Stimulated activated CD4-positive, alpha-beta T cell treated with anti-CD3 and anti-CD28 coated beads, Interleukin-12 subunit alpha, Interleukin-12 subunit beta, amount 100 ng/mL, for 4 hours (primary cell): ENCODE results near the gene DCUN1D2.

Experiments used
- DNase-seq: peaks from one replicate; pipeline ENCODE4 v3.0.0-alpha.2; 2020

DCUN1D2 gene

GRCh38 chr13:113518076-113518803 lies 27.7 kb upstream of the DCUN1D2 start:
- no peak for DNase-seq

DNA sequence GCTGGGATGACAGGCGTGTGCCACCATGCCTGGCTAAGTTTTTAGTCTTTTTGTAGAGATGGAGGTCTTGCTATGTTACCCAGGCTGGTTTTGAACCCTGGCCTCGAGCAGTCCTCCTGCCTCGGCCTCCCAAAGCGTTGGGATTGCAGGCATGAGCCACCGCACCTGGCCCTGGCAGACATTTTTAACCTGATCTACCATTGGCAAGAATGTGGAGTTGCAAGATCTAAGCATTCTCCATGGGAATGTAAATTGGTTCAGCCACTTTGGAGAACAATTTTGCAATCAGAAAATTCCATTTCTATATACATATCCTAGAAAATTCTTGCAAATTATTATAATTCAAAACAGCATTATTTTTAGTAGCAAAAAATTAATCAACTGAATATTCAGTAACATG lies 24.3 kb upstream of the DCUN1D2 start:
- no peak for DNase-seq

- no peak for DNase-seq
Measured at GRCh38 chr13:113513761-113514160, 23.2 kb upstream of the DCUN1D2 start.

GRCh38 chr13:113511361-113511760 lies 20.9 kb upstream of the DCUN1D2 start:
- DNase-seq, result no peak

DNA sequence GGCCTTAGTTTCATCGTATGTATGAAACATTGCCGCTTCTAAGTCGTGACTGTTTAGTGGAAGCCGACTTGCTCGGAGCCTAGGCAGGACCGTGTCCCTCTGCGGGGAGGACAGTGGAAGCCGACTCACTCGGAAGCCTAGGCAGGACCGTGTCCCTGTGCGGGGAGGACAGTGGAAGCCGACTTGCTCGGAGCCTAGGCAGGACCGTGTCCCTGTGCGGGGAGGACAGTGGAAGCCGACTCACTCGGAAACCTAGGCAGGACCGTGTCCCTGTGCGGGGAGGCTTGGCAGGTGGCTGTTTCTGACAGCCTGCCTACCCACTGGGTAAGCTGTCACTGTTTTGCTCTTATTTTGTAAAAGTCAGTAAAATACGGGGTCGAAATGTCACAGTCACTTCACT lies 20.4 kb upstream of the DCUN1D2 start:
- DNase-seq, result no peak

DNA sequence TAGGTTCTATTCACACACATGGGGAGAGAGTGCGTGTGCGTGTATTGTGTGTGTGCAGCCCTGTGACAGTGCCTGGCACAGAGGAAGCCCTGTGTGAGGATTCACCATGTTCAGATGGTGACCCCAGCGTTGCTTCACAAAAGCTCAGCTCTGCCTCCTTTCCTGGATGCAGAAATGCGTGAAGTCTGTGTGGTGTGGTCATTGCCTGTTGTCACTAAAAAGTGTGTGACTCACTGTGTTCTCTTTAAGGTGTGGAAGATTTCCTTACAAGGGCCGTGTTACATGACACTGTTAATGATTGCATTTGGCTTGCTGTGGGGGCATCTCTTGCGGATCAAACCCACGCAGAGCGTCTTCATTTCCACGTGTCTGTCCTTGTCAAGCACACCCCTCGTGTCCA lies 19.5 kb upstream of the DCUN1D2 start:
- DNase-seq, result no peak

DNA sequence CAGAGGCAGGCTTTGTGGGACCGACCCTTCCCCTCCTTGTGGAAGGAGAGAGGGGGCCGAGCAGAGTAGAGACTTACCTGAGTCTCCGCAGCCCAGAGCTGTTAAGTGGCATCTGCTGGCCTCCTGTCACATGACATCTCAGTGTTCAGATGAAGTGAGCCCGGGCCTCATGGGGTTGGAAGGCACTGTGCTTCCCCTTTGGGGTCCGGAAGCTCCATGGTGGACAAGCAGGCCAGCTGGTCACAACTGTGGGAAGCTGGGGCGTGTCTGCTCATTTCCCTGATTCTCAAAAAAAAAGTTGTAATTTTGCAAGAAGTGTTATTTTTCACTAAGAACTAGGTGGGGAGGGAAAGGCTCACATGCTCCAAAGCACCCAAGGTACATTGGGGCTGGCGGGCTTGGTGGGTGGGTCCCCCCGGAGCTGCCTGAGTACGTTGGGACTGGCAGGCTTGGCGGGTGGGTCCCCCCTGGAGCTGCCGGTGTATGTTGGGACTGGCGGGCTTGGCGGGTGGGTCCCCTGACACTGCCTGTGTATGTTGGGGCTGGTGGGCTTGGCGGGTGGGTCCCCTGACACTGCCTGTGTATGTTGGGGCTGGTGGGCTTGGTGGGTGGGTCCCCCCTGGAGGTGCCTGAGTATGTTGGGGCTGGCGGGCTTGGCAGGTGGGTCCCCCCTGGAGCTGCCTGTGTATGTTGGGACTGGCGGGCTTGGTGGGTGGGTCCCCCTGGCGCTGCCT lies 18.2 kb upstream of the DCUN1D2 start:
- DNase-seq, result no peak

GRCh38 chr13:113507505-113508345 lies 17.2 kb upstream of the DCUN1D2 start:
- DNase-seq, result no peak

DNA sequence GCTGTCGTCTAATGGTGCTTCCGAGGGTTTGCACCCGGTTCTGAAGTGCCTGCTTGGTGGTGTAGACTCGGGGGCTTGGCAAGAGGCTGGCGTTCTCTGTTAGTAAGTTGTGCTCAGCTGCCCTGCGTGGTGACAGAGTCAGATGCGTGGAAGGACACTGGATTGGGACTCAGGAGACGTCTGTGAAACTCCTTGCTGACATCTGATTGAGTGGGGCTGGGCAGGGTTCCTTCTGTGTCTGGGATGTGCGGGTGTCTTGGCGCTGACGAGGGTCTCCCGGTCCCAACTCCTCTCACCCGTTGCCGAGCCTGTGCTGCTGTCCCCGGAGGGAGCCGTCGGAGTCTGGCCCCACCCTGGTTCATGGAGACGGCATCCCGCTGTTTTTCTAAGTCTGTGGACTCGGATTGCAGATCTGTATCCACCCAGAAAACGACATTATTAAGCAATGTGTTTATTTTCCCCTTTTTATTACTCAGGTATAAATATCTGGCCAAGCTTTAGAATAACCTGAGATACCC lies 16.4 kb upstream of the DCUN1D2 start:
- no peak for DNase-seq

- no peak for DNase-seq
Measured at GRCh38 chr13:113506025-113506685, 15.6 kb upstream of the DCUN1D2 start.

DNA sequence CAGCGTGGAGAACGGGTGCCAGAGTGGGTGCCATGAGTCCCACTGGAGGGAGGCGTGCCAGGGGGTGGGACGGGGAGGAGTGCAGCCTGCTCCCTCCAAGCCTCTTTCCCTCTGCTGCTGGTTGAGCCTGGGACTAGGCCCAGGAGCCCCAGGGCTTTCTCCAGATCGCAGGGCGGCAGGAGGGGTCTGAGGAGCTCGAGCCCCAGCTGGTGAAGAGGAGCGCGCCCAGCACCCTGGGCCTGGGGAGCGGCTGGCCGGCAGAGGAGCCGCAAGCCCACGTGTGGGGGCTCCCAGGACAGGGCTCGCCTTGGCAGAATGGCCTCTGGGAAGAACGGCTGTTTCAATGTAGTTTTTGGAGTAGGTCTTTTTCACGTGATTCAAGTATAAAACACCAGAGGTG lies 12.2 kb upstream of the DCUN1D2 start:
- DNase-seq, result no peak

DNA sequence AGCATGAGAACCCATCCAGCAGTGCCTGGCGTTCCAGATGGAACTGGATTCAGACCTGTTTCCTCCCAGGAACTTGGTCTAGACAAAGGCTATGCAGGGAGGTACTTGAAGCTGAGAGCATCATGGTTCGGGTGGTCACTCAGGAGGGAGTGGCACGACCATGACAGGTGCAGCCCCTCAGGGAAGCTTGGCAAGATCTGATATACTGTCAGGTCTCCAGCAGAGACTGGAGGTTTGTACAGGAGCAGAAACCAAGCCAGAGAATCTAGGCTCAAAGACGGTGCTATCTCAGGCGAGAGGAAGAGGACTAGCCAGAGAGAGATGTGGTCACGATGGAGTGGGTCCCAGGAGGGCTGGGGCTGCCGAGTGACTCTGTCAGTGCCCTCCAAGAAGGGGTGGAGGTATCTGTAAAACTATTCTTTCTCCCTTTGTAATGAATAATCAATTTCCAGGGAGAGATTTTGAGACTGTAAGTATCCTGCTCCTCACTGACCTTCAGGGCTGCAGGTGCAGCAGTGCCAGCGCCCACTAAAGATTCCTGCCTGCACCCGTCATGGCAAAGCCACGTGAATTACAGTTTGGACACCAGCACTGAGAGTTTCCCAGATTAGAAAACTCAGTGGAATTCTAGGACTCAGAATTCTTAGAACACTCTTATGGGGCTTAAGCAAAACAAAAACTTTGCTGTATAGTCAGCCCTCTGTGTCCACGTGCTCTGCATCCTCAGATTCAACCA lies 10.2 kb upstream of the DCUN1D2 start:
- no peak for DNase-seq

GRCh38 chr13:113499936-113500335 lies 9.4 kb upstream of the DCUN1D2 start:
- no peak for DNase-seq

DNA sequence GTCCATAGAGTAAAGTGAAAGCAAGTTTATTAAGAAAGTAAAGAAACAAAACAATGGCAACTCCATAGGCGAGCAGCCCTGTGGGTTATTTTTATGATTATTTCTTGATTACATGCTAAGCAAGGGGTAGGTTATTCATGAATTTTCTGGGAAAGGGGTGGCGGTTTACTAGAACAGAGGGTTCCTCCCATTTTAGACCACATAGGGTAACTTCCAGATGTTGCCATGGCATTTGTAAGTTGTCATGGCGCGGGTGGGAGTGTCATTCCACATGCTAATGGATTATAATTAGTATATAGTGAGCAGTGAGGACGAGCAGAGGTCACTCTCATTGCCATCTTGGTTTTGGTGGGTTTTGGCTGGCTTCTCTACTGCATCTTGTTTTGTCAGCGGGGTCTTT lies 8.4 kb upstream of the DCUN1D2 start:
- no peak for DNase-seq

DNA sequence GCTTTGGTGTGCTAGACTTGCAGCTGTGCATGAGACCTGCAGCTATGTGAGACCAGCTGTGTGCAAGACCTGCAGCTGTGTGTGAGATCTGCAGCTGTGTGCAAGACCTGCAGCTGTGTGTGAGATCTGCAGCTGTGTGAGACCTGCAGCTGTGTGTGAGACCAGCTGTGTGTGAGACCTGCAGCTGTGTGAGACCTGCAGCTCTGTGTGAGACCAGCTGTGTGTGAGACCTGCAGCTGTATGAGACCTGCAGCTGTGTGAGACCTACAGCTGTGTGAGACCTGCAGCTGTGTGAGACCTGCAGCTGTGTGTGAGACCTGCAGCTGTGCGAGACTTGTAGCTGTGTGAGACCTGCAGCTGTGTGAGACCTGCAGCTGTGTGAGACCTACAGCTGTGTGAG lies 6.7 kb upstream of the DCUN1D2 start:
- no peak for DNase-seq

GRCh38 chr13:113495494-113496210 lies 5.1 kb upstream of the DCUN1D2 start:
- no peak for DNase-seq

DNA sequence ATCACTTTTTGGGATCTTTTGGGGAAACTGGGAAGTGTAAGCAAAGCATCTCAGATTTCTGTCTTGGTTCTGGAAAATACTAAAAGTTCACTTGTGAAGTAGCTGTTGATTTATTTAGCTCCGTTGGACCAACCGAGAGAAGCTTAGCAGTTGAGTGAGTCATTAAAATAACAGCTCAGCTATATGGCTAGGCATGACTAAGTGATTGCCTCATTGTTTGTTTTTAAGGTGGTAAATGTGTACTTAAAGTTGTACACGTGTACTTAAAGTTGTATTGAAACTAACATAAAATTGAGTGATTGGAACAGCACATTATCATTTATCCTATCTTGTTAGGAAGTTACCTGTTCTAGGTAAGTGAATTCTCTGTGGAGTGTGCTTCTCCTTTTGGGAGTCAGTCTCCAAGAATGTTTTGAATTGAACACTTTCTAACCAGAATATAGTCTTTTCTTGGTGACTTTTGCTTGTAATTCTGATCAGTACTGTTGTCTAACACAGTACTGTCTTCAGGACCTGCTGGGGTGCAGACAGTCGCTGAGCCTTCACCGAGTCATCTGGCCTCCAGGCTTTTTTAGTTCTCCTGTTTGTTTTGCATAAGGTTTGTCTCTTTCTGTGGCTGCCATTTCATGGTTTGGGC lies 2.9 kb upstream of the DCUN1D2 start:
- DNase-seq, result no peak

- no peak for DNase-seq
Measured at GRCh38 chr13:113491982-113492381, 1.5 kb upstream of the DCUN1D2 start.

- DNase-seq, result no peak
Measured at GRCh38 chr13:113491418-113491883, 940 bp upstream of the DCUN1D2 start.

DNA sequence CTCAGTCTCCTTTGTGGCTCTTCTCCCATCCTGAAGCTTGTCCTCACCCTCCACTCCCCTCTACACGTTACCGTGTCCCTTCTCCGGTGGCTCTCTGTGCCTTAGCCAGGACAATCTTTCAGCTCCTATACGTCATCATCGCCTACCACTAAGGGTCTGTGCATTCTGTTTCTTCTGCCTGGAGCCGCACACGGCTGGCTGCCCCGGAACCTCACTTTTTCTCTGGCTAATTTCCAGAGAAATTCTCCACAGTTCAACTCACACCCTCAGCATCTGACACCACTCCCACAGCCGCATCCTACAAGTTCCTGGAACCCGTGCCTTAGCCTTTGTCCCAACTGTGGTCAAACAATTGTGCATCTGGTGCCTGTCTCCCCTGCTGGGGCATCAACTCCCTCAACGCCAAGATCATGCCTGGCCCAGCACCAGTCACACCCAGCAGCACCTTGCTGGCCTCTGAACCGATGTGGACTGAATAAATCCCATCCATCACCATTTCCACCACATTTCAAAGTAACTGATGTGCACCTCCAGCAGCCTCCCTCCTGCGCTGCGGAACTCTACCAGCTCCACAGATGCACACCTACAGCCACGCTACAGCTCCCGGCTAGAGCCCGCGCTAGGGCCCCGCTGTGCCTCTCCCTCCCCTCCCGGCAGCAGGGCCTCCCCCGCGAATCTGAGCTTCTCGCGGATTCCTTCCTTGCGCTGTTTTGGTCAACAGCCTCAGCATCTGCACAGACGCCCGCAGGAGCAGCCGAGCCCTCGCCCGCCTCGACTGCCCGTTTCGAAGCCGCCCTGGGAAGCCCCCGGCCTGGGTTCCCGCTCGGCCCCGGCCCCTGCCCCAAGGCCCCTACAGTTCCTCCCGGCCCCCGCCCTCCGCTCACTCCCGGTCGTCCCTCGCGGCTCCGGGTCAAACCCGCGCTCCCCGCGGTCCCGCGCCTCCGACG lies 689 bp downstream of the DCUN1D2 start:
- DNase-seq, result peak; percentile 30
